Loucy (cell line): ENCODE measurements around the gene PIR.

Experiments used
- CTCF ChIP-seq: fragments of 200-600 bp; sonication (generic); conservative IDR thresholded peaks from 2 replicates; pipeline ENCODE4 v1.5.1; 2014; ENCODE audit warnings: mild to moderate bottlenecking, antibody characterized with exemption, low read length
- EZH2phosphoT487 ChIP-seq: fragments of 200-600 bp; IDR thresholded peaks from 2 replicates; pipeline ENCODE4 v1.6.1; 2018; ENCODE audit warnings: antibody characterized with exemption, mild to moderate bottlenecking, moderate library complexity, borderline replicate concordance

- TF ChIP-seq CTCF (no peak), EZH2phosphoT487 (no peak)
These were observed 119.2 kb downstream of the PIR start for GRCh38 chrX:15373976-15374375.
